Stromal cell of bone marrow (primary cell): ENCODE results near the gene EEF2KMT.
A peak's percentile ranks its signal among the peaks of the same experiment; 100 is the strongest.
"Not testable (repeated sequence)": the region's sequence is repeated elsewhere in the genome, so short reads cannot be mapped to it uniquely, and the experiment has no call there.

Experiments
- DNase-seq: peaks from one replicate; pipeline ENCODE4 v3.0.0-alpha.2; 2012; ENCODE audit warnings: low read depth

Gene EEF2KMT

GRCh38 chr16:5095145-5095830, 2.3 kb downstream of the EEF2KMT start:
- DNase-seq = not testable (repeated sequence)

GRCh38 chr16:5093746-5094145, 3.8 kb downstream of the EEF2KMT start:
- not testable (repeated sequence) for DNase-seq

- DNase-seq = not testable (repeated sequence)
These were observed 4.5 kb downstream of the EEF2KMT start for GRCh38 chr16:5093081-5093480.

GRCh38 chr16:5090592-5090991, 7.0 kb downstream of the EEF2KMT start:
- DNase-seq = not testable (repeated sequence)

GRCh38 chr16:5089911-5090555, 7.6 kb downstream of the EEF2KMT start:
- not testable (repeated sequence) for DNase-seq

GRCh38 chr16:5088936-5089335, 8.7 kb downstream of the EEF2KMT start:
- not testable (repeated sequence) for DNase-seq

- not testable (repeated sequence) for DNase-seq
These were observed 9.4 kb downstream of the EEF2KMT start for GRCh38 chr16:5088086-5088790.

GRCh38 chr16:5085716-5086115, 11.9 kb downstream of the EEF2KMT start:
- DNase-seq = not testable (repeated sequence)

- DNase-seq = not testable (repeated sequence)
These were observed 12.8 kb downstream of the EEF2KMT start for GRCh38 chr16:5084802-5085201.

- DNase-seq = not testable (repeated sequence)
These were observed 13.4 kb downstream of the EEF2KMT start for GRCh38 chr16:5084099-5084731.

GRCh38 chr16:5083646-5084045, 13.9 kb downstream of the EEF2KMT start:
- not testable (repeated sequence) for DNase-seq

GRCh38 chr16:5080996-5081395, 16.6 kb downstream of the EEF2KMT start:
- not testable (repeated sequence) for DNase-seq

GRCh38 chr16:5080461-5080860, 17.1 kb downstream of the EEF2KMT start:
- DNase-seq = not testable (repeated sequence)

GRCh38 chr16:5078626-5079025, 19.0 kb downstream of the EEF2KMT start:
- no peak for DNase-seq

GRCh38 chr16:5077304-5077703, 20.3 kb downstream of the EEF2KMT start:
- no peak for DNase-seq

GRCh38 chr16:5075637-5076036, 22.0 kb downstream of the EEF2KMT start:
- DNase-seq = no peak

- DNase-seq = not testable (repeated sequence)
These were observed 23.8 kb downstream of the EEF2KMT start for GRCh38 chr16:5073771-5074170.

- no peak for DNase-seq
These were observed 24.3 kb downstream of the EEF2KMT start for GRCh38 chr16:5073279-5073629.

GRCh38 chr16:5072334-5073278, 25.0 kb downstream of the EEF2KMT start:
- no peak for DNase-seq

- DNase-seq = peak; percentile 62
These were observed 25.8 kb downstream of the EEF2KMT start, which contains the start of gene ALG1 for GRCh38 chr16:5071681-5072333. Gene ALG1 (plus strand): TSS chr16:5071843. CDS start chr16:5071850, 7 bp downstream.

GRCh38 chr16:5071341-5071680, 26.3 kb downstream of the EEF2KMT start:
- no peak for DNase-seq
